HepG2 (cell line): ENCODE data around the gene SNPH.

Source experiments
- ARNT ChIP-seq: fragments of 450-650 bp; IDR thresholded peaks from 2 replicates; pipeline ENCODE4 v1.6.1; 2017
- BHLHE40 ChIP-seq: IDR thresholded peaks from 2 replicates; pipeline ENCODE4 v1.6.1; 2011; ENCODE audit warnings: low read length, improper control_type of control experiment
- CTCF ChIP-seq: sonication (generic); formaldehyde crosslinking; IDR thresholded peaks from 2 replicates; pipeline ENCODE4 v1.5.0; 2020; ENCODE audit warnings: mild to moderate bottlenecking, missing genetic modification reagents, moderate library complexity
- EZH2 ChIP-seq: conservative IDR thresholded peaks from 2 replicates; pipeline ENCODE4 v1.6.1; 2012; ENCODE audit warnings: mild to moderate bottlenecking, low read depth, low read length, moderate library complexity
- FOSL1 ChIP-seq: sonication (generic); formaldehyde crosslinking; IDR thresholded peaks from 2 replicates; pipeline ENCODE4 v1.9.0; 2021; ENCODE audit warnings: missing genetic modification reagents, borderline replicate concordance
- HNF1B ChIP-seq: sonication (generic); formaldehyde crosslinking; IDR thresholded peaks from 2 replicates; pipeline ENCODE4 v1.5.1; 2020; ENCODE audit warnings: mild to moderate bottlenecking, moderate library complexity, missing genetic modification reagents
- MYNN ChIP-seq: sonication (generic); formaldehyde crosslinking; IDR thresholded peaks from 2 replicates; pipeline ENCODE4 v1.4.0; 2020; ENCODE audit warnings: mild to moderate bottlenecking, low read depth, missing genetic modification reagents
- RAD21 ChIP-seq: fragments of 450-650 bp; formaldehyde crosslinking; IDR thresholded peaks from 2 replicates; pipeline ENCODE4 v1.5.0; 2020; ENCODE audit warnings: mild to moderate bottlenecking
- SIN3B ChIP-seq: fragments of 150-350 bp; IDR thresholded peaks from 2 replicates; pipeline ENCODE4 v1.6.1; 2014; ENCODE audit warnings: low read length
- ZBTB34 ChIP-seq: sonication (generic); formaldehyde crosslinking; IDR thresholded peaks from 2 replicates; pipeline ENCODE4 v1.8.0; 2022; ENCODE audit warnings: mild to moderate bottlenecking, missing genetic modification reagents
- ZNF776 ChIP-seq: sonication (generic); formaldehyde crosslinking; IDR thresholded peaks from 2 replicates; pipeline ENCODE4 v1.4.0; 2020; ENCODE audit warnings: mild to moderate bottlenecking, missing genetic modification reagents
- ZNF784 ChIP-seq: sonication (generic); formaldehyde crosslinking; IDR thresholded peaks from 2 replicates; pipeline ENCODE4 v1.5.1; 2020; ENCODE audit warnings: missing genetic modification reagents, mild to moderate bottlenecking, borderline replicate concordance
- ZNF879 ChIP-seq: sonication (generic); formaldehyde crosslinking; IDR thresholded peaks from 2 replicates; pipeline ENCODE4 v1.8.1; 2023; ENCODE audit warnings: missing genetic modification reagents

GRCh38 chr20:1330075-1330830, 64.2 kb downstream of the SNPH start:
- no peak for TF ChIP-seq MYNN (CRISPR knock-in tag)
- no peak for TF ChIP-seq BHLHE40
- no peak for TF ChIP-seq ARNT
- no peak for TF ChIP-seq EZH2
- TF ChIP-seq SIN3B: no peak
- TF ChIP-seq ZNF776 (CRISPR knock-in tag): no peak
- no peak for TF ChIP-seq ZBTB34 (CRISPR knock-in tag)
- TF ChIP-seq RAD21 (CRISPR knock-in tag): no peak
- TF ChIP-seq ZNF784 (CRISPR knock-in tag): no peak
- no peak for TF ChIP-seq ZNF879 (CRISPR knock-in tag)
- TF ChIP-seq HNF1B (CRISPR knock-in tag): no peak
- no peak for TF ChIP-seq FOSL1 (CRISPR knock-in tag)
- no peak for TF ChIP-seq CTCF
